ENCODE measurements around the gene PEF1. TPM values are rescaled to one million over a fixed set of nuclear protein-coding genes. Genes with fewer than 3 reads are reported as not detected.

The PEF1 gene
- total RNA-seq, 1 donor from 2014 or later = 70.9 TPM

DNA sequence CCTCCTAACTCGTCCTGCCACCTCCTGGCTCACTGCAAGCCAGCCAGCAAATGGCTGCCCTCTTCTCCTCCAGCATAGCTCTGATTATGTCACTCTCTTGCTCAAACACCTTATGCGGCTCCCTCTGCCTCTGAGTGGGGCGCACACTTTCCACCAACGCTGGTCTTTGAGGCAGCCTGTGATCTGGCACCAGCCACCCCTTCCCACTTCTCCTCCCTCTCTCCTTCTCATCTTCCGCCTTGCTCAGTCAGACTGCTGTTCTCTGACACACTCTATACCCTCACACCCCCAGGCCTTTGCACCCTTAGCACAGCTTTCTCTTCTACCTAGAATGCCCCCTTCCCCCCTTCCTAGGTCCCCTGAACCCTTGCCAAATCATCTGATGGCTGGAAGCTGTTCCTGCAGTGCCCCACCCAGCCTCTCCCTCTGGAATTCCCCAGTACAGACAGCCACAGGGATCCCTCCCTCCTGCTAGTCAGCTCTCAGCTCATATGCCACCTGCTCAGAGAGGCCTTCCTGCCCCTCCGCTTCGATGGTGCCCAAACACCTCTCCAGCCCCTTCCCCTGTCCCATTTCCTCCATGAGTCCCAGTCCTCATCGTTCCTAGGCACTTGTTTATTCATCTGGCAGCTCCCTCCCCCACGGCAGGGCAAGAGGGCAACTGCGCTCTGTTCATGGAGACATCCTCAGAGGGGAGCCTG lies 21.7 kb upstream of the PEF1 start:
- H3K27me3 Mint-ChIP-seq (ENCODE audit: unreplicated experiment) = peaks cover 11% of the 10 kb centered on the region
- H3K4me1 Mint-ChIP-seq (ENCODE audit: unreplicated experiment) = peaks cover 20% of the 10 kb centered on the region

DNA sequence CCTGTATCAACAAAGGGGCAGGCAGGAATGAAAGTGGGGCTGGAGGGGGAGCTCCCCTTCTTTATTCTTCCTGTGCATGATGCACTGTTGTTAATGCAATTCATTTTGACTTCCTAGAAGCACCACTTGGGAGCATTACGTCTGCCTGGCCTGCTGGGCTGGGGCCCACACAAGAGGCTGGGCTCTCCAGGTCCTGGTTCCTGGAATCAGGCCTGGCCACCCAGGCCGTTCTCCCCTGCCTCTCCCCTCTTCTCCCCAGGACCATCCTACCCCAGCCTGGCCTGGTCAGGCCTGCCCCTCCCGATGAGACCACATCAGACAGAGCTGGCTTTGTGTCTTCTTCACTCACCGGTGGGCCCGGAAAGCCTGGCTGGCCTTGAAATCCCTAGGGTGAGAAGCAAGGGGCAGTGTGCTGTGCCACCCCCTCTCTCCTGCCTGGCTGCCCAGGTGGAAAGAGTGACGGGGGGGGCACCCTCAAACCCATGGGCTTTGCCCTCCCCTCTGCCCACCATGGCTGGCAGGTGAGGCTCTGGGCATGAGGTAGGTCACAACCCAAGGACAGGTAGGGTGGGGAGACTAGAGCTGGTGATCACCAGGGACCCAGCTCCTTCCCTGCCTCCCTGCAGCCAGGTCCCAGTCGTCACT lies 20.7 kb upstream of the PEF1 start:
- TF ChIP-seq, protein P1, sequence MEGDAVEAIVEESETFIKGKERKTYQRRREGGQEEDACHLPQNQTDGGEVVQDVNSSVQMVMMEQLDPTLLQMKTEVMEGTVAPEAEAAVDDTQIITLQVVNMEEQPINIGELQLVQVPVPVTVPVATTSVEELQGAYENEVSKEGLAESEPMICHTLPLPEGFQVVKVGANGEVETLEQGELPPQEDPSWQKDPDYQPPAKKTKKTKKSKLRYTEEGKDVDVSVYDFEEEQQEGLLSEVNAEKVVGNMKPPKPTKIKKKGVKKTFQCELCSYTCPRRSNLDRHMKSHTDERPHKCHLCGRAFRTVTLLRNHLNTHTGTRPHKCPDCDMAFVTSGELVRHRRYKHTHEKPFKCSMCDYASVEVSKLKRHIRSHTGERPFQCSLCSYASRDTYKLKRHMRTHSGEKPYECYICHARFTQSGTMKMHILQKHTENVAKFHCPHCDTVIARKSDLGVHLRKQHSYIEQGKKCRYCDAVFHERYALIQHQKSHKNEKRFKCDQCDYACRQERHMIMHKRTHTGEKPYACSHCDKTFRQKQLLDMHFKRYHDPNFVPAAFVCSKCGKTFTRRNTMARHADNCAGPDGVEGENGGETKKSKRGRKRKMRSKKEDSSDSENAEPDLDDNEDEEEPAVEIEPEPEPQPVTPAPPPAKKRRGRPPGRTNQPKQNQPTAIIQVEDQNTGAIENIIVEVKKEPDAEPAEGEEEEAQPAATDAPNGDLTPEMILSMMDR (IDR thresholded peaks at IDR 0.05; ENCODE audit: unreplicated experiment) = no peak
- no peak for DNase-seq (ENCODE audit: low spot score)
- Mint-ChIP-seq H3K9me3 (ENCODE audit: unreplicated experiment) (no peaks in the 10 kb centered on the region), H3K4me1 (ENCODE audit: unreplicated experiment) (peaks cover 21% of the 10 kb centered on the region), H3K27me3 (ENCODE audit: unreplicated experiment) (peaks cover 7% of the 10 kb centered on the region), H3K27ac (ENCODE audit: unreplicated experiment) (no peak overlapping the region), H3K4me3 (ENCODE audit: unreplicated experiment) (no peak overlapping the region), H3K36me3 (ENCODE audit: low read depth, unreplicated experiment) (peaks cover 4% of the 10 kb centered on the region)

More for the DNA sequence above, 21.7 kb upstream of the PEF1 start:
- Mint-ChIP-seq H3K36me3 (ENCODE audit: low read depth, unreplicated experiment) (peaks cover 4% of the 10 kb centered on the region), H3K27ac (ENCODE audit: unreplicated experiment) (no peak overlapping the region), H3K4me3 (ENCODE audit: unreplicated experiment) (no peak overlapping the region), H3K9me3 (ENCODE audit: unreplicated experiment) (no peaks in the 10 kb centered on the region)
- DNase-seq (ENCODE audit: low spot score) = no peak
- TF ChIP-seq, protein P1 (IDR thresholded peaks at IDR 0.05; ENCODE audit: unreplicated experiment) = no peak

DNA sequence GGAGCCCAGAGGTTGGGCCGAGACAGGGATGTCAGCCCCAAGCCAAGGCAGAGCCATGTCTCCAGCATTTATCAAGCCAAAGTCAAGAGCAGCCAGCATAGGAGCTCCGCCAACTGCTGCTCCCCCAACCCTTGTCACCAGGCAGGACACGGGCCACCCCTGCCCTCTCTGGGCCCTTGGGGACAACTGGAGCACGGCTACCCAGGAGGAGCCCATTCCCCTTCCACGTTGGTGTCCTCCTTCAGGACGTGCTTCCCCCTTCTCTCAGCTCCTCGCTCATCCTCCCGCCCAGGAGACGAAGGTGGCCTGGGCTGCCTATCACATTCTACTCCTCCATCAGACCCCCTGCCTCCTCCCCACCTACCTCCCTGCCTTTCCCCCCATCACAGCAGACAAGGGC lies 19.9 kb upstream of the PEF1 start:
- H3K4me1 Mint-ChIP-seq (ENCODE audit: unreplicated experiment) = peaks cover 17% of the 10 kb centered on the region
- DNase-seq (ENCODE audit: low spot score) = no peak
- H3K27me3 Mint-ChIP-seq (ENCODE audit: unreplicated experiment) = peaks cover 10% of the 10 kb centered on the region
- TF ChIP-seq, protein P1 (IDR thresholded peaks at IDR 0.05; ENCODE audit: unreplicated experiment) = no peak
- peaks cover 4% of the 10 kb centered on the region for H3K36me3 Mint-ChIP-seq (ENCODE audit: low read depth, unreplicated experiment)
- no peak overlapping the region for H3K27ac Mint-ChIP-seq (ENCODE audit: unreplicated experiment)
- no peak overlapping the region for H3K4me3 Mint-ChIP-seq (ENCODE audit: unreplicated experiment)
- H3K9me3 Mint-ChIP-seq (ENCODE audit: unreplicated experiment) = no peaks in the 10 kb centered on the region

DNA sequence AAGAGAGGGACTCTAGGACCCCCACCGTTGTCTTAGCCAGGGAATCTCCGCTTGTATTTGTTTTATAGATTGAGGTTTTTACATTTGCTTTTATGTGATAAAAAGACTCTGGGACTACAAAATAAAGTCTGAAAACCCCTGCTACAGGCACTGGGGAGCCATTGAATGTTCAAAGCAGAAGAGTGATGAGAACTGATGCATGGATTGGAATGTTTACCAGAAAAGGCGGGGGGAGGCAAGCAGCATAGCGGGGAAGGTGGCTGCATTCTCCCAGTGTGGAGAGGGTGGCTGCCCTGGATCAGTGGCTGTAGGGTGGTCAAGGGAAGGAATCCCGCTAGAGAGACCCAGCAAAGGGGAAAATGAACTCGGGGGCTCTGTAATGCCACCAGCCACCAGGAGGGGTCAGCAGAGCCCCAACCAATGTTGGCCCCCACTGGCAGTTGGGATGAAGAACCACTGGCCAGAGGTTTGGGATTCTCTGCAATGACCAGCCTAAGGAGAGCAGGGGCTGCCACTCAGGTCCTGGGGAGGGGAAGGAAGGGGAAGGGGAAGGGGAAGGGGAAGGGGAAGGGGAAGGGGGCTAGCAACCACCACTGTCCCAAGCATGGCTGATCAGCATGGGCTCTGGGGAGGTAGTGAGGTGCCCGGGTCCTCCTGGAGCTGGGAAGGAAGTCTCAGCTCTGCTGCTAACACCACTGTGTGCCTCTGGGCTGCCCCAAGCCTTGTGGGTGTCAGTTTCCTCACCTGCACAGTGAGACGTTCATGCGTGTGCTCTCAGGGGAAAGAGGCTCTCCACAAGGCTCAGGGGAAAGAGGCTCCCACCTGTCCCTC lies 19.2 kb upstream of the PEF1 start:
- DNase-seq (ENCODE audit: low spot score) = peak; percentile 85

More for the DNA sequence above, 19.2 kb upstream of the PEF1 start:
- no peaks in the 10 kb centered on the region for H3K9me3 Mint-ChIP-seq (ENCODE audit: unreplicated experiment)
- H3K4me3 Mint-ChIP-seq (ENCODE audit: unreplicated experiment) = no peak overlapping the region
- peaks cover 4% of the 10 kb centered on the region for H3K36me3 Mint-ChIP-seq (ENCODE audit: low read depth, unreplicated experiment)
- TF ChIP-seq, protein P1 (IDR thresholded peaks at IDR 0.05; ENCODE audit: unreplicated experiment) = peak; percentile 85
- no peak overlapping the region for H3K27ac Mint-ChIP-seq (ENCODE audit: unreplicated experiment)
- H3K27me3 Mint-ChIP-seq (ENCODE audit: unreplicated experiment) = peaks cover 5% of the 10 kb centered on the region
- H3K4me1 Mint-ChIP-seq (ENCODE audit: unreplicated experiment) = peaks cover 14% of the 10 kb centered on the region

All from endothelial cell (in vitro differentiated cells).